ENCODE data around the gene PPY.

- TF ChIP-seq EZH2 (IDR thresholded peaks at IDR 0.05; ENCODE audit: borderline replicate concordance, low read length) (no peak), CTCF (IDR thresholded peaks at IDR 0.05; ENCODE audit: low read length) (no peak)
Observed at GRCh38 chr17:43932357-43932756, 9.9 kb downstream of the PPY start.
